Gastroesophageal sphincter (tissue), 3 donors: Measurements from ENCODE around the gene GPT2.

Experiments
- EP300 ChIP-seq: sonication (generic); formaldehyde crosslinking; IDR thresholded peaks from one replicate; pipeline ENCODE4 v1.6.1; 2017; ENCODE audit warnings: antibody characterized with exemption, mild to moderate bottlenecking
- POLR2A ChIP-seq, 2 donors: fragments of 450-650 bp; IDR thresholded peaks; one replicate each; pipeline ENCODE4 v1.6.1; 2017; ENCODE audit warnings: antibody characterized with exemption in 2 of 2, mild to moderate bottlenecking in 2 of 2, moderate library complexity in 1 of 2
- POLR2AphosphoS5 ChIP-seq: sonication (generic); formaldehyde crosslinking; IDR thresholded peaks from one replicate; pipeline ENCODE4 v1.6.1; 2017; ENCODE audit warnings: antibody characterized with exemption
- TF ChIP-seq, protein P1 (sequence below), 4 experiments: fragments of 200-600 bp in 2 of 4; fragments of 450-650 bp in 2 of 4; sonication (generic) in 1 of 4; IDR thresholded peaks; one replicate each; pipeline ENCODE4 v1.5.1; 2017 to 2019; ENCODE audit warnings: antibody characterized with exemption in 4 of 4, mild to moderate bottlenecking in 2 of 4, moderate library complexity in 2 of 4

GRCh38 chr16:46920402-46921068 lies 36.4 kb downstream of the GPT2 start:
- TF ChIP-seq, protein P1, sequence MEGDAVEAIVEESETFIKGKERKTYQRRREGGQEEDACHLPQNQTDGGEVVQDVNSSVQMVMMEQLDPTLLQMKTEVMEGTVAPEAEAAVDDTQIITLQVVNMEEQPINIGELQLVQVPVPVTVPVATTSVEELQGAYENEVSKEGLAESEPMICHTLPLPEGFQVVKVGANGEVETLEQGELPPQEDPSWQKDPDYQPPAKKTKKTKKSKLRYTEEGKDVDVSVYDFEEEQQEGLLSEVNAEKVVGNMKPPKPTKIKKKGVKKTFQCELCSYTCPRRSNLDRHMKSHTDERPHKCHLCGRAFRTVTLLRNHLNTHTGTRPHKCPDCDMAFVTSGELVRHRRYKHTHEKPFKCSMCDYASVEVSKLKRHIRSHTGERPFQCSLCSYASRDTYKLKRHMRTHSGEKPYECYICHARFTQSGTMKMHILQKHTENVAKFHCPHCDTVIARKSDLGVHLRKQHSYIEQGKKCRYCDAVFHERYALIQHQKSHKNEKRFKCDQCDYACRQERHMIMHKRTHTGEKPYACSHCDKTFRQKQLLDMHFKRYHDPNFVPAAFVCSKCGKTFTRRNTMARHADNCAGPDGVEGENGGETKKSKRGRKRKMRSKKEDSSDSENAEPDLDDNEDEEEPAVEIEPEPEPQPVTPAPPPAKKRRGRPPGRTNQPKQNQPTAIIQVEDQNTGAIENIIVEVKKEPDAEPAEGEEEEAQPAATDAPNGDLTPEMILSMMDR (IDR thresholded peaks at IDR 0.05), result no peak
- no peak for TF ChIP-seq POLR2A (IDR thresholded peaks at IDR 0.05)
- no peak for TF ChIP-seq POLR2AphosphoS5
- TF ChIP-seq EP300, result no peak
